Astrocyte (in vitro differentiated cells and primary cell): Measurements from ENCODE around the gene NRG3.

Experiments used
- EZH2 ChIP-seq: IDR thresholded peaks from 2 replicates; pipeline ENCODE4 v1.6.1; 2012; ENCODE audit warnings: mild to moderate bottlenecking, low read length, inconsistent platforms; ENCODE audit not compliant: insufficient read depth
- TF ChIP-seq, protein P1 (sequence below): IDR thresholded peaks from 2 replicates; pipeline ENCODE4 v1.5.1; 2011; ENCODE audit warnings: low read depth, mild to moderate bottlenecking, inconsistent platforms, low read length, moderate library complexity; ENCODE audit not compliant: insufficient read depth

DNA sequence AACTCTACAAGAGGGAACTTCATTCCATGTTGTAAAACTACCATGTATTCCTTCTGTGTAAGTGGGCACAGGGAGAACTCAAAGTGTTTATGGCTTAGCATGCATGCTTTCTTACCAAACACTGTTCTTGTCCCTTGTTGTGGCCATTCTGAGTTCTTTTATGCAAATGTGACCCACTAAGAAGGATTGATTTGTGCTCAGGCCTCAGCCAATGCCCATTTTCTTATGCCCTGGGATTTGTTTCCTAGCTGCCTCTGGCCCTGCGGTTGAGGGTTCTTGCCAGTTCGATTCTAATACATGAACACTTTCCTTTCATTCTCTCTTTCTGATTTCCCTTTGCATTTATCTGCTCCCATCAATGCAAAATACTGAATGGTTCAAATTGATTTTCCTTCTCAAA is 316.7 kb downstream of the NRG3 start:
- TF ChIP-seq, protein P1, sequence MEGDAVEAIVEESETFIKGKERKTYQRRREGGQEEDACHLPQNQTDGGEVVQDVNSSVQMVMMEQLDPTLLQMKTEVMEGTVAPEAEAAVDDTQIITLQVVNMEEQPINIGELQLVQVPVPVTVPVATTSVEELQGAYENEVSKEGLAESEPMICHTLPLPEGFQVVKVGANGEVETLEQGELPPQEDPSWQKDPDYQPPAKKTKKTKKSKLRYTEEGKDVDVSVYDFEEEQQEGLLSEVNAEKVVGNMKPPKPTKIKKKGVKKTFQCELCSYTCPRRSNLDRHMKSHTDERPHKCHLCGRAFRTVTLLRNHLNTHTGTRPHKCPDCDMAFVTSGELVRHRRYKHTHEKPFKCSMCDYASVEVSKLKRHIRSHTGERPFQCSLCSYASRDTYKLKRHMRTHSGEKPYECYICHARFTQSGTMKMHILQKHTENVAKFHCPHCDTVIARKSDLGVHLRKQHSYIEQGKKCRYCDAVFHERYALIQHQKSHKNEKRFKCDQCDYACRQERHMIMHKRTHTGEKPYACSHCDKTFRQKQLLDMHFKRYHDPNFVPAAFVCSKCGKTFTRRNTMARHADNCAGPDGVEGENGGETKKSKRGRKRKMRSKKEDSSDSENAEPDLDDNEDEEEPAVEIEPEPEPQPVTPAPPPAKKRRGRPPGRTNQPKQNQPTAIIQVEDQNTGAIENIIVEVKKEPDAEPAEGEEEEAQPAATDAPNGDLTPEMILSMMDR, result no peak
- TF ChIP-seq EZH2, result no peak
